ENCODE data around the gene UPF1.
A peak's percentile ranks its signal among the peaks of the same experiment; 100 is the strongest.
"Not testable (repeated sequence)": the region's sequence is repeated elsewhere in the genome, so short reads cannot be mapped to it uniquely, and the experiment has no call there.

Gene UPF1

GRCh38 chr19:18798384-18799352 is 33.1 kb upstream of the UPF1 start:
- DNase-seq (ENCODE audit: low spot score): no peak
- no peak for FAIRE-seq

GRCh38 chr19:18799389-18799970 is 32.3 kb upstream of the UPF1 start:
- DNase-seq (ENCODE audit: low spot score): no peak
- FAIRE-seq: no peak

GRCh38 chr19:18800079-18800478 is 31.7 kb upstream of the UPF1 start:
- FAIRE-seq (peak; percentile 62), DNase-seq (ENCODE audit: low spot score) (no peak)

GRCh38 chr19:18800636-18801035 is 31.1 kb upstream of the UPF1 start:
- FAIRE-seq (no peak), DNase-seq (ENCODE audit: low spot score) (no peak)

- FAIRE-seq: no peak
Measured at GRCh38 chr19:18802354-18802753, 29.4 kb upstream of the UPF1 start.

GRCh38 chr19:18803550-18804138 is 28.1 kb upstream of the UPF1 start:
- DNase-seq (ENCODE audit: low spot score) (no peak), FAIRE-seq (no peak)

More at GRCh38 chr19:18802354-18802753, 29.4 kb upstream of the UPF1 start:
- DNase-seq (ENCODE audit: low spot score): no peak

GRCh38 chr19:18804139-18804601 is 27.6 kb upstream of the UPF1 start:
- DNase-seq (ENCODE audit: low spot score) (no peak), FAIRE-seq (no peak)

- FAIRE-seq: no peak
Measured at GRCh38 chr19:18804643-18805042, 27.1 kb upstream of the UPF1 start.

GRCh38 chr19:18807861-18808331 is 23.9 kb upstream of the UPF1 start:
- FAIRE-seq (no peak), DNase-seq (ENCODE audit: low spot score) (no peak)

More at GRCh38 chr19:18804643-18805042, 27.1 kb upstream of the UPF1 start:
- DNase-seq (ENCODE audit: low spot score): no peak

GRCh38 chr19:18809149-18809868 is 22.4 kb upstream of the UPF1 start:
- FAIRE-seq (no peak), DNase-seq (ENCODE audit: low spot score) (no peak)

GRCh38 chr19:18811638-18812037 is 20.1 kb upstream of the UPF1 start:
- not testable (repeated sequence) for FAIRE-seq; DNase-seq (ENCODE audit: low spot score)

- no peak for DNase-seq (ENCODE audit: low spot score)
- FAIRE-seq: no peak
Measured at GRCh38 chr19:18814063-18814462, 17.7 kb upstream of the UPF1 start.

GRCh38 chr19:18815673-18816072 is 16.1 kb upstream of the UPF1 start:
- FAIRE-seq: no peak
- no peak for DNase-seq (ENCODE audit: low spot score)

- FAIRE-seq; DNase-seq (ENCODE audit: low spot score): not testable (repeated sequence)
Measured at GRCh38 chr19:18816645-18817044, 15.1 kb upstream of the UPF1 start.

GRCh38 chr19:18817574-18817973 is 14.2 kb upstream of the UPF1 start:
- FAIRE-seq: no peak

GRCh38 chr19:18828786-18829185 is 3.0 kb upstream of the UPF1 start:
- no peak for DNase-seq (ENCODE audit: low spot score)
- FAIRE-seq: no peak

More at GRCh38 chr19:18817574-18817973, 14.2 kb upstream of the UPF1 start:
- DNase-seq (ENCODE audit: low spot score): no peak

- DNase-seq (ENCODE audit: low spot score): no peak
- no peak for FAIRE-seq
Measured at GRCh38 chr19:18830488-18830887, 1.3 kb upstream of the UPF1 start.

- FAIRE-seq: no peak
- DNase-seq (ENCODE audit: low spot score): peak; percentile 21
Measured at GRCh38 chr19:18832306-18833140, 764 bp downstream of the UPF1 start.

- DNase-seq (ENCODE audit: low spot score) (no peak), FAIRE-seq (no peak)
Measured at GRCh38 chr19:18833141-18833476, 1.4 kb downstream of the UPF1 start.

- DNase-seq (ENCODE audit: low spot score) (no peak), FAIRE-seq (no peak)
Measured at GRCh38 chr19:18833849-18834643, 2.3 kb downstream of the UPF1 start.
